Prostate gland (tissue), 2 donors: ENCODE data around the gene BAG3.

Experiments used
- CTCF ChIP-seq, 4 experiments: fragments of 200-600 bp in 2 of 4; fragments of 450-650 bp in 2 of 4; sonication (generic) in 2 of 4; IDR thresholded peaks; 1 replicate in 3 of 4; 2 replicates in 1 of 4; pipeline ENCODE4 v1.5.1; 2016 to 2019; ENCODE audit warnings: antibody characterized with exemption in 4 of 4, mild to moderate bottlenecking in 2 of 4, moderate library complexity in 2 of 4
- POLR2A ChIP-seq: fragments of 450-650 bp; IDR thresholded peaks from one replicate; pipeline ENCODE4 v1.6.1; 2016; ENCODE audit warnings: antibody characterized with exemption, mild to moderate bottlenecking

- no peak for TF ChIP-seq CTCF (IDR thresholded peaks at IDR 0.05)
- no peak for TF ChIP-seq POLR2A
Observed at GRCh38 chr10:119694608-119695007, 43.4 kb downstream of the BAG3 start.
